ENCODE data around the gene KIF26B.
"Not testable (repeated sequence)": the region's sequence is repeated elsewhere in the genome, so short reads cannot be mapped to it uniquely, and the experiment has no call there.

The KIF26B gene

GRCh38 chr1:245336149-245336983, 181.6 kb downstream of the KIF26B start:
- no peak for FAIRE-seq
- no peak for TF ChIP-seq CTCF (IDR thresholded peaks at IDR 0.05; ENCODE audit: insufficient read depth, missing control alignments)
- DNase-seq (ENCODE audit: insufficient read length, low spot score), result no peak

DNA sequence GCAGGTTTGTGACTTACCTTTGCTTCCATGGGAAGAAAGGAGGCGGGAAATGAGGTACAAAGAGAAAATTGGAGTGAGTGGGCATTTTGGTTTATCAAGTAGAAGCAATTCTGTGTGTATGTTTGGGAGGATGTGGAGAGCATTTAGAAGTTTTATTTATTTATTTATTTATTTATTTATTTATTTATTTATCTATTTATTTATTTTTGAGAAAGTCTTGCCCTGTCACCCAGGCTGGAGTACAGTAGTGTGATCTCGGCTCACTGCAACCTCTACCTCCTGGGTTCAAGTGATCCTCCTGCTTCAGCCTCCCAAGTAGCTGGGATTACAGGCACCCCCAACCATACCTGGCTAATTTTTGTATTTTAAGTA, 182.2 kb downstream of the KIF26B start:
- not testable (repeated sequence) for FAIRE-seq; DNase-seq (ENCODE audit: insufficient read length, low spot score)

DNA sequence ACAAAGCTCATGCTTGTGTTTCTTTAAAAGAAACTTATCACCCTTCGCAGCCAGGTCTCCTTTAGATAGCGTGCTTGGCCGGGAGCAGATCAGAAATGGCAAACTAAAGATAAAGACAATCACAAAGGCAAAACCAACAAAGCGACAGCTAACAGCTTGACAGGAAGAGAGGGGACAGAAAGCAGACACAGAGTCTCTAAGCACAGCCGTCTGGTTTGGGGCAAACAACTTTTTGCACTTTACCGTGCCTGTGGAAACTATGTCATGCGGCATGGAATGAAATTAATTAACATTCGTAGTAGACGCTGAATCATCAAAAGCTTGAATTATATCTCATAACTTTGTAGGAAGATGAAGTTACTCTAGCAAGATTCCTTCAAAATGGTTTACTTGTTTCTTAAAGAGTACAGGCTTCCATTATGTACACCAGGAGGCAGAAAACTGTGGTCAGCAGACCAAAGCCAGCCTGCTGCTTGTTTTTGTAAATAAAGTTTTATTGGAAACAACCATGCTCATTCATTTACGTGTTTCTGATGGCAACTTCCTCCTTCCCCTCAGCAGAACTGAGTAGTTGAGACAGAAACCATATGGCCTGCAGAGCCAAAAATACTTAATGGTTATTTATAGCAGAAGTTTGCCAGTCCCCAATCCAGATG, 183.2 kb downstream of the KIF26B start:
- FAIRE-seq (no peak), DNase-seq (ENCODE audit: insufficient read length, low spot score) (no peak)
- TF ChIP-seq CTCF (IDR thresholded peaks at IDR 0.05; ENCODE audit: insufficient read depth, missing control alignments), result no peak

- DNase-seq (ENCODE audit: insufficient read length, low spot score) (no peak), FAIRE-seq (no peak)
- TF ChIP-seq CTCF (IDR thresholded peaks at IDR 0.05; ENCODE audit: insufficient read depth, missing control alignments), result no peak
Observed at GRCh38 chr1:245338485-245338877, 183.7 kb downstream of the KIF26B start.

GRCh38 chr1:245341743-245342142, 187.0 kb downstream of the KIF26B start:
- FAIRE-seq (no peak), DNase-seq (ENCODE audit: insufficient read length, low spot score) (no peak)
- TF ChIP-seq CTCF (IDR thresholded peaks at IDR 0.05; ENCODE audit: insufficient read depth, missing control alignments), result no peak

DNA sequence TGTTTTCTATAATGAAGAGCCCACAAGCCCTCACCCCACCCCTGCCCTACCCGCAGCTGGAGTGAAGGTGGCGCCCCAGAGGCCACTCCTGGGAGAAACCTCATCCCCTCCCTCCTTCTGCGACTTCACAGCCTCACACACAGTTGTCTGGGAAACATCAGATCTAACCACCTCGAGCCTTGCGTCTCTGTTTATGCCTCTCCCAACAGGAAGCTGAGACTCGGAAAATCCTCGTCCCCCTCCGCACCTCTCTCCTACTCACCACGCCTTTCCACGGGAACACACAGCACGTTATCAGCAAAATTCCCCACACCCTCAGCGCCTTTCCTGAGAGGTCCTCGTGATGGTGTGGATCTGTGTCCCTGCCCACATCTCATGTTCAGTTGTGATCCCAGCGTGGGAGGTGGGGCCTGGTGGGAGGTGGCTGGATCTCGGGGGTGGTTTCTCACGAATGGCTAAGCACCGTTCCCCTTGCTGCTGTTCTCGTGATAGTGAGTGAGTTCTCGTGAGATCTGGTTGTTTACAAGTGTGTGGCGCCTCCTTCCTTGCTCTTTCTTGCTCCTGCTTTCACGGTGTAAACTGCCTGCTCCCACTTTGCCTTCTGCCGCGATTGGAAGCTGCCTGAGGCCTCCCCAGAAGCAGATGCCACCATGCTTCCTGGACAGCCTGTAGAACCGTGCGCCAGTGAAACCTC, 190.6 kb downstream of the KIF26B start:
- FAIRE-seq (no peak), DNase-seq (ENCODE audit: insufficient read length, low spot score) (no peak)
- no peak for TF ChIP-seq CTCF (IDR thresholded peaks at IDR 0.05; ENCODE audit: insufficient read depth, missing control alignments)

DNA sequence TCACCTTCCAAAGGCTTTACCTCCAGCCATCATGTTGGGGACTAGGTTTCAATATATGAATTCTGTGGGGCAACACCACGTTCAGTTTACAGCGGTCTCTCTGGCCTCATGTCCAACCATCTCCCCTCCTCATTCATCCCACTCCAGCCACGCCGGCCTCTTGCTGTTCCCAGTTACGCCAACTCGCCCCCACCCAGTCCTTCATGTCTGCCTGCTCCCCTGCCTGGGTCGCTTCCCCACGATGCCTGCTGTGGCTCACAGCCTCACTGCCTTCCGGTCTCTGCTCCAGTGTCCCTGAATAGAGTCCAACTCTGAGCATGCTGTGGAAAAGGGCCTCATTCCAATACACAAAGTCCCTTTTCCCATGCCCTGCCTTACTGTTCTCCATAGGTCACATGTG, 193.8 kb downstream of the KIF26B start:
- FAIRE-seq (no peak), DNase-seq (ENCODE audit: insufficient read length, low spot score) (no peak)
- TF ChIP-seq CTCF (IDR thresholded peaks at IDR 0.05; ENCODE audit: insufficient read depth, missing control alignments), result no peak
